GM12892 (cell line): Measurements from ENCODE around the gene COL20A1.

Experiments
- DNase-seq: peaks from one replicate; pipeline ENCODE4 v3.0.0; 2011; ENCODE audit not compliant: insufficient read length
- FAIRE-seq: peaks from 2 replicates; lab custom pipeline; 2011; peaks lifted over from hg19 to GRCh38; lab: Jason Lieb, UNC
- POLR2A ChIP-seq: IDR thresholded peaks from 2 replicates; pipeline ENCODE4 v1.6.1; 2011; ENCODE audit warnings: low read depth, low read length, control low read depth
- POLR2AphosphoS5 ChIP-seq: IDR thresholded peaks from 2 replicates; pipeline ENCODE4 v1.6.1; 2011; ENCODE audit warnings: low read depth, low read length, control low read depth
- TAF1 ChIP-seq: IDR thresholded peaks from 2 replicates; pipeline ENCODE4 v1.6.1; 2011; ENCODE audit warnings: low read depth, mild to moderate bottlenecking, control low read depth, low read length, borderline replicate concordance

COL20A1 gene

DNA sequence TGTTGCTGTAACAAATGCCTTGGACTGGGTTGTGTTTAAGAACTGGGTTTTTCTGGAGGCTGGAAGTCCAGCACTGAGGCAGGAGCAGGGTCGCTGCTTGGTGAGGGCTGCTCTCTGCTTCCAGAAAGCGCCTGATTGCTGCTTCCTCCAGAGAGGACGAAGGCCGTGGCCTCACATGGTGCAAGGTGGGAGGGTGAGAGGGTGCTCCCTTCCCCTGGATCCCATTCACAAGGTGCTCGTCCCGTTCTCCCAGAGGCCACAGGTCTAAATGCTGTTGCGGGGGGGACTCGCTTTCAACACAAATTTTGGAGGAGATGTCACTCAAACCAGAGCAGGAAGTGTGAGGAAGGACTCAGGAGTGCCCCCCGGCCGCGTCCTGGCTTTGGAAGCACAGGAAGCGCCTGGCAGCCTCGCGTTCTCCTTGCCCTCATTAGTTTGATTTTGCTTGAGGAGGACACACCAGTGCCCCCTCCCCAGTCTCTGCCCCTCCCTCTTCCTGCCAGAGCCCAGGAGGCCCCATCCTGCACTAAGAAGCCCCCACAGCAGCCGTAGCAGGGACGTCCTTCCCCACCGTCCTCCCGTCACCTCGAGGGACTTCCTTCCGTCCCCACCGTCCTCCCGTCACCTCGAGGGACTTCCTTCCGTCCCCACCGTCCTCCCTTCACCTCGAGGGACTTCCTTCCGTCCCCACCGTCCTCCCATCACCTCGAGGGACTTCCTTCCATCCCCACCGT lies 31.0 kb upstream of the COL20A1 start:
- TF ChIP-seq POLR2A (no peak), TAF1 (no peak), POLR2AphosphoS5 (no peak)
- DNase-seq (no peak), FAIRE-seq (no peak)

DNA sequence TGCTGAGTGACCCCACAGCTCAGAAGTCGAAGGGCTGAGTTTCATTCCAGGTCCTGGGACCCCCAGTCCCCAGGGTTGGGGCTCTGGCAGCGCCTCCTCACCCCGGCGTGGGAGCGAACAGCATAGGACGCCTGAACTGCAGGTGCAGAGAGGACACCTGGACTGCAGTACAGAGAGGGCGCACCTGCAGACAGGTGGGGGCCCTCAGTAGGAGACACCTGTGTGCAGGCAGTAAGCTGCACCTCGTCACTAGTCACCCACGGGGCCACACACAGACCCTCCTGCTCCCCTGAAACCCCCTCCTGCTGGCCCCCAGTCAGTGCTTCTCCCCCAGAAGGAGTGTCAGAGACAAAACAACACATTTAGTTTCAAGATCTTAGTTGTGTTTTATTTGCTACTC lies 30.1 kb upstream of the COL20A1 start:
- no peak for DNase-seq
- FAIRE-seq = no peak
- TF ChIP-seq TAF1 = no peak

DNA sequence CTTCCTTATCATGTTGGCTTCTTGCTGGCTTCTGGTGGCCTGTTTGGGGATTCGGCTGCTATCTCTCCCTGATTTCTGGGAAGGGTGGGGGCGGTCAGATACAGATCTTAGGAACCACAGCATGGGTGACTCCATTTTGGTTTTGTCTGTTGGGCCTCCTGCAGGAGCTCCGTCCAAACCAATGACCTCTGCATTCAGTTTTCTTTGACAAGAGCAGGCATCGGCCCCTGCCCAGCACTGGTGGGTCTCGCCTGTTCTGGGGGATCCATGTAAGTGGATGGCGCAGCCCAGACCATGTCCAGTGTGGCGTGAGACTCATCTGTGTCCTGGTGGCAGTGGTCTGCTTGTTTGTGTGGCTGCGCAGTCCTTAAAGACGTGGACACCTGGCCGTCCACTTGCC lies 29.0 kb upstream of the COL20A1 start:
- no peak for FAIRE-seq
- no peak for TF ChIP-seq POLR2AphosphoS5
- no peak for TF ChIP-seq POLR2A
- no peak for TF ChIP-seq TAF1
- DNase-seq = no peak

DNA sequence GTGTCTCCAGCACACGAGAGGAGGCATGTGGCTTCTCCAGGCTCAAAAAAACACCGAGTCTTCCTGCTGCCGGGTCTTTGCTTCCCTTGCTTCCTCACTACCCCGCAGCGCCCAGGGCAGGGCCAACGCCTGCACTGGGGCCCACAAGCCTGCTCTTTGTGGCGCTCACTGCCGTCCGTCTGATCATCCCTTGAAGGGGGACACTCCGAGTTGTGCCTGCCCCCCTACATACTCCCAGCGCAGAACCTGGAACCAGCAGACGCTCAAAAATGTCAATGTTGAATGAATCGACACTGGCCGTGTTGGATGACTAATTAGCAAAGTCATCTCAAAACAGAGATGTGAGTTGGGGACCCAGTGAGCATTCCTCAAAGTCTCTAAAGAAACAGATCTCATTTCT lies 28.5 kb upstream of the COL20A1 start:
- FAIRE-seq = no peak
- TF ChIP-seq TAF1 = no peak
- TF ChIP-seq POLR2AphosphoS5 = no peak
- TF ChIP-seq POLR2A = no peak
- DNase-seq = no peak

DNA sequence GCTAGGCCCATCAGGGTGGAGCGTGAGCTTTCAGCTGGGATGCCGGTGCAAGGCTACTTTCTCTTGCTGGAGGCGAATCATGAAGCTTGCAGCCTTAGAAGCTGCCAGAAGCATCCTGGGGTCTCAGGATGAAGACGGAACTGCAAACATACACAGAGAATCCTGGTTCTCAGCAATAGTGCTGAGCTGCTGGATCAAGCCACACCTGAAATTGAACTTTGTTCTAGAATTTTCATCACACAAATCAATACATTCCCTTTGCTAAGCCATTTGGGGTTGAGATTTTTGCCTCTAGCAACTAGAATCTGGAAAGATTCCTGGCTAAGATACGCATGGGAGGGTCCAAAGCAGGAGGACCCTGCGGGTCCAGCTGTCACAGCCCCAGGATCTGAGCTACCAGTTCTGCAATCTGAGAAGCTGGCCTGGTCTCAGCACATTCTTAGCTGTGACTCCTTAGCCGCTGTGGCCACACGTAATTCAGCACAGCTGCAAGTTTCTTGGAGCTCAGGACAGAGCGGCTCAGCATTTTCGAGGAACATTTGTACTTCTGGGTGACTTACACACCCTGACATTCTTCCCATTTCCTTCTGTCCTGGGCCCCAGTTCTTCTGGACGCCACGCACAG lies 27.0 kb upstream of the COL20A1 start:
- TF ChIP-seq POLR2AphosphoS5 (no peak), POLR2A (no peak), TAF1 (no peak)
- FAIRE-seq = no peak
- no peak for DNase-seq

DNA sequence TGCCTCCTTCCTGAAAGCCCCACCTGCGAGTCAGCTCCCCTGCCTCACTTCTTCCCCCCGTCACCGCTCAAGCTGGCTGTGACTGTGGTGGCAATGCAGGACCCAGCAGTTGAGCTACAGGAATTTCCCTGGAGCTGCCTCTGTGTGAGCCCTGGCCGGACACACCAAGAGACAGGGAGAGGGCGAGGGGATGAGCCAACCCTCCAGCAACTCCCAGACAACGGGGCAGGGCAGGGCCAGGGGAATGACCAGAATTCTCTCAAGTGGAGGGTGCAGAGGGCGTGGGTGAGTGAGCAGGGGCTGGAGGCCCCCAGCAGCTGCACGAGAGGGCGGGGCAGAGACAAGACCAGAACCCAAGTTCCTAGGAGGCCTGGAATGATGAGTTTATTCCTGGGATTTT lies 25.3 kb upstream of the COL20A1 start:
- TF ChIP-seq POLR2AphosphoS5 (no peak), POLR2A (no peak), TAF1 (no peak)
- FAIRE-seq = no peak
- no peak for DNase-seq

DNA sequence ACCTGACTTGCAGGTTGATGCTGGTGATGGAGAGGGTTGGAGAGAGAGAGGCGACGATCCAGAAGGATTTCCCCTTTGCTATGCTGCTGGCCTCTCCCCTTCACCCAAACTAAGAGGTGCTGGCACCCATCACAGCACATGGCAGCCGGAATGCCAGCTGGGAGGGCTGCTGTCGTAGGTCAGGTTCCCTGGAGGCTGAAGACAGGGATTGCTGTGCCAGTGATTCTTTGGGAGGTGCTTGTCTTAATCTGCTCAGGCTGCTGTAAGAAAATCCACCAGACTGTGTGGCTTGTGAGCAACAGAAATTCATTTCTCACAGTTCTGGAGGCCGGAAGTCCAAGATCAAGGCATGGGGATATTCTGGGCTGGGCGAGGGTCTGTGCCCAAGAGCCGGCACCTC lies 24.7 kb upstream of the COL20A1 start:
- DNase-seq (no peak), FAIRE-seq (no peak)
- no peak for TF ChIP-seq POLR2A
- no peak for TF ChIP-seq POLR2AphosphoS5
- no peak for TF ChIP-seq TAF1

DNA sequence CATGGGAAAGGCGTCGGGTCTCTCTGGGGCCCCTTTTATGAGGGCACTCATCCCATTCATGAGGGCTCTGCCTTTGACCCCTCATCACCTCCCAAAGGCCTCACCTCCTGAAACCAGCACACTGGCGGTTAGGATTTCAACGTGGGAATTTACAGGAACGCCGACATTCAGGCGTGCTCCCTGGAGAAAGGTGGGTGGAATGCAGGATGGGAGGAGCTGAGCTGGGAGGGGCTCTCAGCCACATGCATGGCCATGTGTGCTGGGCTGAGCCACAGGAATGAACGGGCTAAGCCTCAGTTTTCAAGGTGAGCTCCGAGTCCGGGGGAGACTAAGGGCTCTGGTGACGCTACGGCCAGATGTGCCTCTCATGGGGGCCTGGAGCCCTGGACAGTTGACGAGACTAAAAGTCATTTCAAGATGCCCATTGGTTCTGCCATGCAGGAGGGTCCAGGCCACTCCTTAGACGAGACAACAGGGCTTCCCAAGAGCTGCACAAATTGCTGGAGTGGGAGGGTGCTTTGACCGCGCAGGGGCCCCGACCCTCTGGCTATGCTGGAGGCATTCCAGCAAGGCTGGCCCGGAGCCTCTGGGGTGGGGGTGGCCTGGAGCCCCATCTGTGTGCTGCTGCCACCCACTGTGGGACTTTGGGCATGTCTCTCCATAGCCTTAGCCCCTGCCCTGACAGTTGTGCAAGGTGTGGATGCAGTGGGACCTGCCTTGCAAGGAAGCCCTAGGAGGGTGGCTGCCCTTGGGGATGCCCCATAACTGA lies 24.1 kb upstream of the COL20A1 start:
- no peak for TF ChIP-seq TAF1
- no peak for TF ChIP-seq POLR2A
- no peak for TF ChIP-seq POLR2AphosphoS5
- FAIRE-seq = no peak
- DNase-seq = no peak

DNA sequence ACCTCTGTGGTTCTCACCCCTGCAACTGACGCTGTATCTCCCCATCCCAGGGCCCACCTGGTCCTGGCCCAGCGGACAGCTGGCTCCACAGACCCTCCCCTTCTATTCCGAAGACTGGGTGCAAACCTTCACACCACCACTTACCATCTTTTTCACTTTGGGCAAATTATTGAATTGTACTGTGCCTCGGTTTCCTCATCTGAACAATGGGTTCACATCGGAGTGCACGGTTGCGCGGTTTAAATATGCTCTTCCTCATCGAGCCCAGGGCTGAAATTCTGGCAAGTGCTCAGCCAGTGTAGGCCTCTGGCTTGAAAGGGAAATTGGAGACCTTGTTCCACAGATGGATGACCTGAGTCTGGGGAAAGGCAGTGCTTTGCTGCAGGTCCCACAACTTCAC lies 23.3 kb upstream of the COL20A1 start:
- FAIRE-seq = no peak
- TF ChIP-seq POLR2AphosphoS5 = no peak
- TF ChIP-seq TAF1 = no peak
- TF ChIP-seq POLR2A = no peak
- DNase-seq = no peak

DNA sequence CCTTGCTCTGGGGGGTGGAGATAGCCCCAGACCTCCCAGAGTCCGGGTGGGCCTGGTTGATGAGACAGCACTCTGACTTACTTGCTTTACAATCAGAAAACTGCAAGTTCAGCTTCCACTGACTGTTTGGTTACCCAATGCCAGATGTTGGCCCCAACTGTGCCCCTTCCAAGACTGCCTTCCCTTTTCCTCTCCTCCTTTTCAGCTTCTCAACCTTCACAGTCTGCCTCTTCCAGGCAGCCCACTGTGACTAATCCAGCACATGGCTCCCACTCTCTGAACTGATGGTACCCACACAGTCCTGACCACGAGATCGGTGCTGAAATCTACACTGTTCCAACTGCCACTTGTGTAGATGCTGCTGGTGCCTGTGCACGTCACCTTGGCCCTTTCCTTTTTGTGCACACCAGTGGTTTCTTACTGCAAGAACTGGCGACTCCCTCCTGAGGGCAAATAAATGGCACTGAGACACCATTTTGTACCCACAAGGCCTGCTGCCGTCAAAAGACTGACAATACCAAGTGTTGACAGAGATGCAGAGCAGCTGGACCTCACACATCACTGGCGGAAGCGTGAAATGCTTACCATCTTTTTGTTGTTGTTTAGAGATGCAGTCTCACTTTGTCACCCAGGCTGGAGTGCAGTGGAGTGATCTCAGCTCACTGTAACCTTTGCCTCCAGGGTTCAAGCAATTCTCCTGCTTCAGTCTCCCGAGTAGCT lies 22.2 kb upstream of the COL20A1 start:
- no peak for DNase-seq
- FAIRE-seq = no peak
- TF ChIP-seq TAF1 (no peak), POLR2A (no peak), POLR2AphosphoS5 (no peak)
